Ecto neural progenitor cell (in vitro differentiated cells): ENCODE results near the gene DLGAP1.
"Not testable (repeated sequence)": the region's sequence is repeated elsewhere in the genome, so short reads cannot be mapped to it uniquely, and the experiment has no call there.

Experiments
- DNase-seq: peaks from one replicate; pipeline ENCODE4 v3.0.0-alpha.2; 2018; ENCODE audit warnings: low spot score

The DLGAP1 gene

DNA sequence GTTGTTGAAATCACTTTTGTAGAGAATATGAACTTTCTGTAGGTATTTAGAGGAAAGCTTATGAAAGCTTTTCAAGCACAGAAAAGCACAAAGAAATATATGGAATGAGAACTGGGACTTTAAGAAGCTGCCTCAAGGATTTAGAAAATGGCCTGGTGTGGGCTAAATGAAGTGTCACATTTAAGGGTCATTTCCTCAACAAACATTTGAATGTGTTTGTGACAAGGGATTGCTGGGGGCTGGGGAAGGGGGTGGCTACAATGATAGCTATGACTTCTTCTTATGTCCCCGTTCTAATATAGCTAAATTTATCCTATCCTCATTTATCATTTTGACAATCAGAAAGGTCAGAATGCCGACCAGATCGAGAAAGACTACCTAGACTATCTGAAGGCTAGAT lies 69.2 kb downstream of the DLGAP1 start:
- no peak for DNase-seq

- DNase-seq, result no peak
Measured at GRCh38 chr18:4384932-4385331, 70.2 kb downstream of the DLGAP1 start.

GRCh38 chr18:4374564-4374963 lies 80.5 kb downstream of the DLGAP1 start:
- DNase-seq, result no peak

DNA sequence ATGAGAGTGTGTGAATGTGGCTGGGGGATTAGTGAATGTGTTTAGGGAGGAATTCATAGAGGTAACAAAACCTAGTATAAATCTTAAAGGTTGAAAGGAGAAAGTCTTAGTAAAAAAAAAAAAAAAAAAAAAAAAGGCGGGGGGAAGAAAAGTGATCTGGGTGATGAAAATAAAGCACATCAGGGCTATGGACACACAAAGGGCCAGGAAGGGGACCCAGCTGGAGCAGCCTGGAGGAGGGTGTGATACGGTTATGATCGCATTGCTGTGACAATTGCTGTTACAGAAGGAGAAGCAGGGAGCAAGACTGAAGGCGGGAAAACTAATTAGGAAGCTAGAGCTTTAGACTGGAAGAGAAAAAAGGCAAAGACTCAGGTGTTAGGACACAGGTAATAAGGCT lies 85.4 kb downstream of the DLGAP1 start:
- no peak for DNase-seq

DNA sequence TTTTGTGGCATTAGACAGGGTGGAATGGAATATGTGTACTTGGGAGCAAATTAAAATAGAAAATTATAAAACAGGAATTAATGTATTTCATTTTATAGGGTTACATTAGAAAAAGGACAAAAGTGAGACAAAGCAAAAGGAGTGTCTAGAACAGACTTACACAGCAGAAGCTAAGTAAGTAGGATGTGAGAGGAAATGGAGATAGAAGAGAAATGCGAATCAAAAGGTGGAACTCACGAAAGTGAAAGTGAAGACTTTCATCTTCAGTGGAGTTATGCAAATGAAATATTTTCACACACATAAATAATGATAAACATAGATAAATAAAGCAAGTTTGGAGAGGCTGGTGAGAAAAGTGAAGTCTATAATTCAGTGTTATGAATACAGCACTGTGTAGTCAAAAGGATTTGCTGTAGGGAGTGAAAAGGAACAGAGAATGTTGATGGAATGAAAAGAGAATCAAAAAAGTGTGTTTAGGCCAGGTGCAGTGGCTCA lies 94.8 kb downstream of the DLGAP1 start:
- DNase-seq, result no peak

GRCh38 chr18:4358618-4359017 lies 96.5 kb downstream of the DLGAP1 start:
- no peak for DNase-seq

DNA sequence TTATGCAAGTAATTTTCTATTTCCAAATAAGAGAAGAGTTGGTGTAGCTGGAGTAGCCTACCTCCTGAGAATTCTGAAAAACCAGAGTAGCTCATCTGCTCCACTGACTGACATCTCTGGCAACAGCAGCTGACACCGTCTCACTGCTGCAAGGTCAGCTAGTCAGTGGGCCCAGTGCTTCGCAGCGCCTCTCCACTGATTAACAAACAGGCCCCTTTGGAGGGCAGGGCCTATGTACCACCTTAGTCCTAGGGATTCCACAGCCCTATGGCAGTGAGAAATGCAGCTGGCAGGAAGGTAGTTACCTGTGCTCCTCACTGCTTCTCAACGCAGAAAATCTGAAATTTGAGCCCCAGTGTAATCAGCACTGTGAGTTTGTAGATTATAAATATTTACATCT lies 97.5 kb downstream of the DLGAP1 start:
- no peak for DNase-seq

GRCh38 chr18:4356929-4357328 lies 98.2 kb downstream of the DLGAP1 start:
- DNase-seq, result no peak

- no peak for DNase-seq
Measured at GRCh38 chr18:4353853-4354418, 101.2 kb downstream of the DLGAP1 start.

DNA sequence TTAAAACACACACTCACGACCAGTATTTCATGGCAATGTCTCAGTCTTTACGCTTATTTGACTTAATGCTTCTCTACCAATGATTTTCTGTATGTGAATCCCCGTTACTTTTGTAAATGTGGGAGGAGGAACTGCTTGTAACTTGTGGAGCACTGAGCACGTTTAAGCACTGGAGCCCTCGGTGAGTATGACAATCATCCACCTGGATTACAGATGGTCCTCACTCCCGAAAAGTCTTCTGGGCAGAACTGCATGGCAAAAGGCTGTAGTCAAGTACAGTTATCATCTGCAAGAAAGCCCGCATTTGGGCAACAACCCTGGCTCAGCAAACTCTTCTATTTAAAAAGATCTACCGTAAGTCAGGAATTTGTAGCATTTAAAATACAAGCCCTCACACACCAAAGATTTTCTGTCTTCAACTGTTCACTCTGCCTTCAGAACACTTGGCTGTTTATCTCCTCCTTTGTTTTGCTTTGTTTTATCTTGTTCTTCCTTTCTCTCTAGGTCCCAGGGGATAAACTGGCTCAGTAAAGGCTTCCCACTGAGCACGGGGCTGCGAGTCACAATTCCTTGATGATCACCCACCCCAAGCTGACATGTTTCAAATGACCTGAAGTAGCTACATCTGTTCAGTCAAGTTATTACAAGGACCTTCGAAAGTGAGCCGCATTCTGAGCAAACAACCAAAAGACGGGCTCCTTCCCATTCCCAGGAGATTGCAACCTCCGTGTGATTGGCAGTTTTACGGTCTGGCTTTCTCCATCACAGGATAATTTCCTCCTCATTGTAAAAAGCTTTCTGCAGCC lies 102.2 kb downstream of the DLGAP1 start:
- no peak for DNase-seq

DNA sequence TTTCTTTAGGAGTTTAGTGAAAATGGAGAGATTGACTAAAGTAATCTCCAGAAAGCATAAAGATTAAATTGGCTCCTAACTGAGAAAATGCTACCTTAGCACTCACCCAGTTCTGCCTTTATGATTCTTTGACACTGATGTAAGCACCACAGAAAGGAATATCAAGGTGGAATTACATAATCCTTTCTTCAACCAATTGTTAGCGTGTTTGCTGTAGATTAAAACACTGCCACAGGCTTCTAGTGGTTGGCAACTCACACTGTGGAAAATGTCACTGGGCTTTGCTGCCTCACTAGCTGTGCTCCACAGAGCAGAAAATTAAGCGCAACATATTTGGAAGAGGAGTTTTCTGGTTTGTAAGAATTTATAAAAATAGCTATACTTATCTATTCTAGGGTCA lies 104.1 kb downstream of the DLGAP1 start:
- DNase-seq, result no peak

DNA sequence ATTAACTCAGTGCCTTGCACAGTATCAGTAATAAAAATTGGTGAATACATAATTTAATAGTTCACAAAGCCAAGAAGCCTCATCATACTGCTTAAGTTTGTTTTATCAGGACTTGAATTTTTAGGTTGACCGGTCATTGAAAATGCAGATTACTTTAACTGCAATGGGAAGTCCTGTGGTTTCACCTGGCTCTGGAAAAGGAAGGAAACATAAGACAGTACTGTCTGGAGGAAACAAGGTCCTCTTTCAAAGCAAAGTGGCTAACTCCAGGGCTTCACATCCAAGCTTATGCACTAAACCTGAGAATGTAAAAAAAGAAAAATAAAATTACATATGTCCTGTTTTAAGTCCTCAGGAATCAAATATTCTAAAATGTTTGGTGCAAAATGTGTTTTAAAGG lies 119.7 kb downstream of the DLGAP1 start:
- no peak for DNase-seq

- DNase-seq, result no peak
Measured at GRCh38 chr18:4333043-4333442, 122.1 kb downstream of the DLGAP1 start.

GRCh38 chr18:4319738-4320677 lies 135.1 kb downstream of the DLGAP1 start:
- no peak for DNase-seq

DNA sequence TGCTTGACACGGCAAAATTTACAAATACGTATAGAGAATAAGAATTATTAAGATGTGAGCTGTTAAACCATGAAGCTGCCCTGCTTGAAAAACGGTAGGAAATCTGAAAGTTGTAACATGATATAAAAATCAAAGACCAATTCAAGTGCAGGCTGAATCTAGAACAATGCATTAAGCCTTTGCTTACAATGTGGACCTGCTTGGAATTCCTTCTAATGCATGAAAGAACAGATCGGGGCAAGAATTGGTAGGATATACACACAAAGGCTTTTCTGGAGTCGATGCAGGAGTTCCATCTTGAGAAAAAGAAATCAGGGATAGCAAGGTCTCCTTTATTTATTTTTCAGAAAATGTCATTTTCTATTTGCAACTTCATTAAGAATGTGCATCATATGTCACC lies 136.8 kb downstream of the DLGAP1 start:
- no peak for DNase-seq

DNA sequence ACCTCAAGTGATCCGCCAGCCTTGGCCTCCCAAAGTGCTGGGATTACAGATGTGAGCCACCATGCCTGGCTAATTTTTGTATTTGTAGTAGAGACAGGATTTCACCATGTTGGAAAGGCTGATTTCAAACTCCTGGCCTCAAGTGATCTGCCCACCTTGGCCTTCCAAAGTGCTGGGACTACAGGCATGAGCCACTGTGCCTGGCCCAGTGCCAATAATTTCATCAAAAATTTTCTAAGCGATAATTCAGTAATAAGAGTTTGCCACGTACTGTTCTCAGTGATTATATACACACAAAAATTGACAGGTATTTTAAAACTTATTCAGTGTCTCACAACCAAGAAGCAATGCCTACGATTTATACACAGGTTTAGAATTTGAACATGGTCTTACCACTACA lies 143.2 kb downstream of the DLGAP1 start:
- not testable (repeated sequence) for DNase-seq

DNA sequence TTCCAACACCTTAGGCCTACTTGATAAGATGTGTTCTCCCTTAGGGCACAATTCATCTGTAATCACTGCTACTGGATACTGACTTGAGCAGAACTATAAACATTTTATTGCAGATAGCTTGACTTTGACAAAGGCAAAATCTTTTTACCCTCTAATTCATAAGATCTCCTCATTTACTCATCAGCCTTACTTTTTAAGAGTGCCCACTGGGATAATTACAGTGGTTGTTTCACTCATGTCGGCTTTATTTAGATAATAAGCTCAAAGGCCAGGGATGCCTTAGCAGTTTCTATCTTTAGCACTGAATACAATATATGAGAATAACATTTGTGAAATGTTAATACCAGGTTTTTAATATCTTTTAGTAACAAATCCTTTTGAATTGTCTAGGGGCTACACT lies 144.0 kb downstream of the DLGAP1 start:
- no peak for DNase-seq

DNA sequence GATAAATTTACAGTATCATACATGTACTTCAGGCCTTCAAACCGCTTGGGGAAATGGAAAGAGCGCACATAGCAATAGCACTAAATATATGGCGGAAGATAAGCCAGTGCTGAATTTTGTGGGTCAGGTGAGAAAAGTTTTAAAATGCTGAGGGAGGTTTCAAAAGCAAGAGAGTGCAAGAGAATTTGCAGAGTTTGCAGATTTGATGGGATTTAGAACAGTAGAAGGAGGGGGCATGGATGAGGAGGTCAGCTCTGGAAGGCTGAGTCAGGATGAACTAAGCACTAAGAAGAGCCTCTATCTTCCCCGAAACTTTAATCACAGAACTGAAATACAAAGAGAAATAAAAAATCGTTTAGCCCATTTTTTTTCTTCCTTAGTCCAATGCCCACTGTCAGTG lies 145.9 kb downstream of the DLGAP1 start:
- no peak for DNase-seq

- DNase-seq, result no peak
Measured at GRCh38 chr18:4308576-4308975, 146.5 kb downstream of the DLGAP1 start.

DNA sequence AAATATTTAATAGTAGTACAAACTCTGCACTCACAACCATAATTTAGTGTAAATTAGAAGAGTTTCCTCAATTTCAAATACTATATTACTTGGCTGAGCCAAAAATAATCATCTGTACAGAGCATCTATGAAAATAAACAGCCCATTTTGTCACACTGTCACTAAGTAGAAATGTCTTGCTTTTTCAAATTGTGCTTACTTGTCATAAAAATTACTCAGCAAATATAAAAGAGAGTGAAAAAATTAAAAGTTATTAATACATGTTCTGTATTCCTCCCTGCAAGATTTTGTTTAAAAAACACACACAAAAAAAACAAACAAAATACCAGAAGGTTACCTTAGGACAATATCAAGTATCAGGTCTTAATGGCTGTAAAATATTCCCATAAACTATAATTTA lies 155.7 kb downstream of the DLGAP1 start:
- no peak for DNase-seq

DNA sequence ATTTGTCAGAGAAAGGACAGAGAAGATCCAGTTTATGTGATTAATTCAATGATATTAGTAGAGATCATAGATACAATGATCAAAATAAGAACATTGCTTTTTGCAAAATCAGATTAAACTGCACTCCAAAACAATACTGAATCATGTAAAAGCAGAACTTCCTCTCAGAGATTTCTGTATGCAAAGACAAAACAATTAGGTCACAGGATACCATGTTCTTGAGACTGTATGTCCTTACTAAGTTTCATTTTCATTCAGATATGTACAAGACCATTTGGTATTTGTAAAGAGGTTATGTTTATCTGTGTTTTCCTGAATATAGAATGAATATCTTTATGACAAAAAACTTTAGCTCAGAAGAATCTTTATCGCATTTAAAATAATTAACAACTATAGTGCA lies 161.8 kb downstream of the DLGAP1 start:
- DNase-seq, result no peak

DNA sequence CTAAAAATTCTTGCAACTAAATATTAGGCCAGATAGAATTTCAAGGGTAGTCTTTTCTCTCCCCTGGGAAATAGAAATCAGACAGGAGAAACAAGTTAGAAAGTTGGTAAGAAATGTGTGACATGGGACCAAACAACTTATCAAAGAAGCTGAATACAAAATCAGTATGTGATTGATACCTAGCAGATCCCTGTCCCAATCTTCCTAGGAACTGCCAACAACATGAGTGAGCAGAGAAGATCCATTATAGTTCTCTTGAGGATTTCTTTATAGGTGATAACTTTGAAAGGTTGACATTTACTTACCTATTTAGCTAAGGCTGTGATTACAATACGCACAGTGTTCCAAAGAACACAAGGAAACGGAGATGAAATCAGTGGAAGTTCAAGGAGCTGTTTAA lies 162.4 kb downstream of the DLGAP1 start:
- no peak for DNase-seq

DNA sequence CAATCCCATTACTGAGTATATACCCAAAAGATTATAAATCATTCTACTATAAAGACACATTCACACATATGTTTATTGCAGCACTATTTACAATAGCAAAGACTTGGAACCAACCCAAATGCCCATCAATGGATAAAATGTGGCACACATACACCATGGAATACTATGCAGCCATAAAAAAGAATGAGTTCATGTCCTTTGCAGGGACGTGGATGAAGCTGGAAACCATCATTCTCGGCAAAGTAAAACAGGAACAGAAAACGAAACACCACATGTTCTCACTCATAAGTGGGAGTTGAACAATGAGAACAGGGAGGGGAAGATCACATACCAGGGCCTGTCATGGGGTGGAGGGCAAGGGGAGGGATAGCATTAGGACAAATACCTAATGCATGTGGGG lies 167.8 kb downstream of the DLGAP1 start:
- DNase-seq, result not testable (repeated sequence)
